HuH-7.5 (cell line): ENCODE measurements around the gene SPATA24.
"Not testable (repeated sequence)": the region's sequence is repeated elsewhere in the genome, so short reads cannot be mapped to it uniquely, and the experiment has no call there.

Experiments used
- DNase-seq: peaks from one replicate; pipeline ENCODE4 v3.0.0; 2011; ENCODE audit warnings: low spot score

SPATA24 gene

GRCh38 chr5:139403787-139404483 lies at the start of gene SPATA24:
SPATA24 (minus strand) TSS chr5:139404089; CDS start chr5:139404060, 29 bp downstream.
- peak; percentile 93 for DNase-seq

- no peak for DNase-seq
Measured at GRCh38 chr5:139451878-139452660, 48.2 kb upstream of the SPATA24 start.

- no peak for DNase-seq
Measured at GRCh38 chr5:139451176-139451575, 47.3 kb upstream of the SPATA24 start.

- no peak for DNase-seq
Measured at GRCh38 chr5:139446956-139447779, 43.3 kb upstream of the SPATA24 start.

- no peak for DNase-seq
Measured at GRCh38 chr5:139445325-139446170, 41.7 kb upstream of the SPATA24 start.

GRCh38 chr5:139443831-139444453 lies 40.1 kb upstream of the SPATA24 start:
- DNase-seq, result no peak

- not testable (repeated sequence) for DNase-seq
Measured at GRCh38 chr5:139440416-139440815, 36.5 kb upstream of the SPATA24 start.

- peak; percentile 84 for DNase-seq
Measured at GRCh38 chr5:139439013-139439903, 35.4 kb upstream of the SPATA24 start, which contains the start of gene DNAJC18. DNAJC18 (minus strand) TSS chr5:139439525; CDS start chr5:139439445, 80 bp downstream.

- DNase-seq, result no peak
Measured at GRCh38 chr5:139438707-139439012, 34.8 kb upstream of the SPATA24 start.

- no peak for DNase-seq
Measured at GRCh38 chr5:139435676-139436075, 31.8 kb upstream of the SPATA24 start.

GRCh38 chr5:139431706-139432105 lies 27.8 kb upstream of the SPATA24 start:
- no peak for DNase-seq

- no peak for DNase-seq
Measured at GRCh38 chr5:139430015-139430414, 26.1 kb upstream of the SPATA24 start.

- no peak for DNase-seq
Measured at GRCh38 chr5:139426203-139426885, 22.5 kb upstream of the SPATA24 start.

GRCh38 chr5:139425497-139425896 lies 21.6 kb upstream of the SPATA24 start:
- DNase-seq, result no peak

- peak; percentile 35 for DNase-seq
Measured at GRCh38 chr5:139422307-139422893, 18.5 kb upstream of the SPATA24 start.

GRCh38 chr5:139419226-139420192 lies 15.6 kb upstream of the SPATA24 start:
- no peak for DNase-seq

GRCh38 chr5:139418793-139419192 lies 14.9 kb upstream of the SPATA24 start:
- no peak for DNase-seq

- no peak for DNase-seq
Measured at GRCh38 chr5:139417214-139417613, 13.3 kb upstream of the SPATA24 start.
